HG03095 (cell line): ENCODE data around the gene TM7SF3.

Source experiments
- ATAC-seq: cut with Tn5 transposase; IDR thresholded peaks from one replicate; pipeline ENCODE4 v1.9.1; 2021; ENCODE audit warnings: moderate library complexity; ENCODE audit not compliant: unreplicated experiment

Gene TM7SF3

DNA sequence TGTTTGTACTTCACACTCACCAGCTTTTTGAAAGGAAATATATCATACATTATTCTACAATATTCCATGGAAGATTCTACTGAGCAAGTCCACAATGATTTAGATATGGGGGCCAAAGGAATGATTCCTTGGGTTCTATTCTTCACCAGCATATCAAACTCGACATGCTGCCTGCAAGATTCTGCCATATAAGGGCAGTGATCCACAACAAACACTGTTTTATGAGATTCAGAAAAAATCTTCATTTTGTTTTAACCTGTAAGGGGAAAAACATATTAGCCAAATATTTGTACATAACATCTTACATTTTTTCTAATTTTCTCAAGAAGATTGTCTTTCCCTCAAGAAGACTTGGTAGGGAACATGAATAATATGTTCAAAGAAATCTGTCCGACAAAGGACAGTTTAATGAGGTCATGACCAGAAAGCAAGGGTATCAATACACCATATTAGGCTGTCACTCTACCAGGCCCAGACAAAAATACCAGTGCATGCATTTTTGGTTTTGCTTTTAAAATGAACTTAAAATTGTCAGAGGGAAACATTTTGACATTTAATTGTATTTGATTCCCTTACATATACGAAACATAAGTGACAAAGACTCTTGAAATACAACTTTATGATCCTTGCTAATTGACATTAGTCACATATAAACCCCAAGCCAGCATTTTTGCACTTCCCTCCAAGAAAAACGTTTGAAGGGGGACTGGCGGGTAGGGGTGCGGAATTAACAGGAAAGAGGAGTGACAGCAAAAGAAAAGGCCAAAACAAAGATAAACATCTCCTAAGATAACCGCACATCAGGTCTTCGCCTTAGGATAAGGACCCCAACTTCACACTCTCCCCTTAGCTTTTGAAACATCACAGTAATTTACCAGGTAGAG lies 77.4 kb downstream of the TM7SF3 start:
- no peak for ATAC-seq

DNA sequence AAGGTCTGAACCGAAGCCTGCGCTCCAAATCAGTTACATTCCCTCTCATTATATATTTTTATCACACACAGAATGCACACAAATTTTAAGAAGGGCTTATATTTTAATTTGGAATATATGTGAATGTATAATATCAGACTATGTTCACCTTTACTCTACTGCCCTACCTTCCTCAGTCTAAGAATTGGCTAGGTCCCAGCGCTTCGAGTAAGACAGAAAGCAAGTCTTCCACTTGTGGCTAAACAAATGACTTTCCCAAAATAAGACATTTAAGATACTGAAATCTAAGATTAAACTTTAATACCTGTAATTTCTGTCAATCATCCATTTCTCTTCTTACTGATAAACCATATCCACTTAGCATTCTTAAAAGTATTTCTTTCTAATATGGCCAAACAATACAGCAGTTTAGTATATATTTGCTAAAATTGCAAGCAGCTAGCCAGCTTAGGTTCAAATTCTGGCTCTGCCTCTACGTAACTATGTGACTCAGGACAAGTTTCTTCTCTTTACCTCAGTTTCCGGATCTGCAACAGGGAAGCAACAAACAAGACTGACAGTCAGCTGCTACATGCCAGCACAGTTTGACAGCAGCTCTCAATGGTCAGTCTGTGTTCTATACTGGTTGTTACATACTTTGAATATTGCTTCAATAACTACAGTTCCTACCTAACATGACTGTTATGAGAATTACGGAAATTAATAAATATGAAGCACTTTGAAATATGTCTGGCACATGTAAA lies 78.4 kb downstream of the TM7SF3 start:
- no peak for ATAC-seq

DNA sequence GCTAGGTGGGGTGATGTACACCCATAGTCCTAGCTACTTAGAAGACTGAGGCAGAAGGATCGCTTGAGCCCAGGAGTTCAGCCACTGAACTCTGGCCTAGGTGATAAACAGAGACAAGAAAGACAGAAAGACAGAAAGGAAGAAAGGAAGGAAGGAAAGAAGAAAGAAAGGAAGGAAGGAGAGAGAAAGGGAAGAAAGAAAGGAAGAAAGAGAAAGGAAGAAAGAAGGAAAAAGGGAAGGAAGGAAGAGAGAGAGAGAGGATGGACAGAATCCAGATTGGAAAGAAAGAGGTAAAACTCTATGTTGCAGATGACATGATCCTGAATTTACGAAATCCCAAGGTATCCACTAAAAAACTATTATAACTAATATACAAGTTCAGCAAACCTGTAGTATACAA lies 84.6 kb downstream of the TM7SF3 start:
- ATAC-seq: no peak

DNA sequence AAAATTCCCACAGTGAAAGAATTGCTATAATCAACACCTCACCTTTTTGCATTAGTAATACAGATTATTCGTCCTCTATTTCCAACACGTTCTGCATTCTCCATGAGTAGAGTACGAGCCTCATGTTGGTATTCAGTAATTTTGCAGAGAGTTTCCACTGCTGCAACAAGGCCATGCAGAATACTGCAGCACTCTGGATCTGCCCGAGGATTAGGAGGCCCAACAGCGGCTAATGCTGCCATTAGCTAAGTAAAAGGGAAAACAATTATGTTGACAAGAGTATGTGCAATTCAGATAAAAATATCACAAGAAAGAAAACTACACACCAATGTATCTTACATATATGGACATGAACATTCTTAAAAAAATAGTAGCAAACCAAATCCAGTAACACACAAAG lies 85.5 kb downstream of the TM7SF3 start:
- no peak for ATAC-seq
